Uterus (tissue), 4 donors: ENCODE data around the gene THSD7B. TPM values are rescaled to one million over a fixed set of nuclear protein-coding genes. Genes with fewer than 3 reads are reported as not detected.

Experiments
- DNase-seq, 2 donors: peaks; one replicate each; pipeline ENCODE4 v3.0.0-alpha.2; 2019 to 2020
- H3K27ac ChIP-seq, 2 donors: fragments of 200-600 bp; sonication (generic); 1 replicate in 1 of 2; 2 replicates in 1 of 2; pipeline ENCODE4 v1.5.1; 2016 to 2018
- H3K27me3 ChIP-seq, 2 donors: fragments of 200-600 bp; sonication (generic); one replicate each; pipeline ENCODE4 v1.5.1; 2018 to 2019; ENCODE audit warnings: control low read depth in 1 of 2
- H3K36me3 ChIP-seq, 2 donors: fragments of 200-600 bp; sonication (generic); one replicate each; pipeline ENCODE4 v1.5.1; 2019; ENCODE audit warnings: control low read depth in 1 of 2
- H3K4me1 ChIP-seq, 2 donors: fragments of 200-600 bp; sonication (generic); one replicate each; pipeline ENCODE4 v1.5.1; 2018 to 2019; ENCODE audit warnings: control low read depth in 1 of 2
- H3K4me3 ChIP-seq, 2 donors: fragments of 200-600 bp; sonication (generic); 1 replicate in 1 of 2; 2 replicates in 1 of 2; pipeline ENCODE4 v1.5.1; 2018 to 2019; ENCODE audit warnings: mild to moderate bottlenecking in 1 of 2
- H3K9me3 ChIP-seq, 2 donors: fragments of 200-600 bp; sonication (generic); one replicate each; pipeline ENCODE4 v1.5.1; 2019; ENCODE audit warnings: control low read depth in 1 of 2
- CTCF ChIP-seq, 4 experiments: fragments of 200-600 bp in 2 of 4; fragments of 450-650 bp in 2 of 4; sonication (generic) in 2 of 4; IDR thresholded peaks; one replicate each; pipeline ENCODE4 v1.5.1; 2016 to 2019; ENCODE audit warnings: antibody characterized with exemption in 4 of 4, mild to moderate bottlenecking in 2 of 4, moderate library complexity in 1 of 4
- POLR2A ChIP-seq, 2 donors: fragments of 450-650 bp; IDR thresholded peaks; one replicate each; pipeline ENCODE4 v1.6.1; 2016; ENCODE audit warnings: antibody characterized with exemption in 2 of 2, mild to moderate bottlenecking in 1 of 2, moderate library complexity in 1 of 2
- intact Hi-C: fragments of 100-400 bp; cut with DNase I; formaldehyde crosslinking; loops from one replicate; pipeline ENCODE4 v1.15.1; 2023; ENCODE audit warnings: low total_unique reads
- total RNA-seq, 4 donors: library from RNA; depleted of rRNA in 3 of 4; stranded (reverse); fragments of >200 nt in 3 of 4; gene quantifications; one replicate each; pipeline versions ENCODE4 v1.1.0 to v1.2.4, GENCODE V29; 2014 to 2023
- donor health status: DM: yes; HTN: yes; CAD: no.

Gene THSD7B
- total RNA-seq, 4 donors from 2014 or later, result 0.26 to 9.6 (median 0.67) TPM; not detected in 1

GRCh38 chr2:136858656-136859055 lies 93.3 kb downstream of the THSD7B start:
- Histone ChIP-seq H3K9me3 (no peaks in the 10 kb centered on the region), H3K4me1 (no peaks in the 10 kb centered on the region), H3K36me3 (no peaks in the 10 kb centered on the region), H3K27me3 (no peaks in the 10 kb centered on the region), H3K27ac (no peak overlapping the region), H3K4me3 (no peak overlapping the region)
- DNase-seq, result no peak
- TF ChIP-seq CTCF (IDR thresholded peaks at IDR 0.05) (no peak), POLR2A (IDR thresholded peaks at IDR 0.05) (no peak)
- intact Hi-C loops, result no loop called here

- no peak for DNase-seq
- Histone ChIP-seq H3K27ac (no peak overlapping the region), H3K4me3 (no peak overlapping the region), H3K9me3 (no peaks in the 10 kb centered on the region), H3K27me3 (no peaks in the 10 kb centered on the region), H3K36me3 (no peaks in the 10 kb centered on the region), H3K4me1 (no peaks in the 10 kb centered on the region)
- intact Hi-C loops, result no loop called here
- TF ChIP-seq POLR2A (IDR thresholded peaks at IDR 0.05) (no peak), CTCF (IDR thresholded peaks at IDR 0.05) (no peak)
These were observed 95.2 kb downstream of the THSD7B start for GRCh38 chr2:136860443-136860958.

- H3K36me3 ChIP-seq, result no peaks in the 10 kb centered on the region
- H3K9me3 ChIP-seq, result no peaks in the 10 kb centered on the region
- H3K4me3 ChIP-seq, result no peak overlapping the region
- H3K27ac ChIP-seq, result no peak overlapping the region
- intact Hi-C loops, result no loop called here
- no peak for DNase-seq
- TF ChIP-seq POLR2A (IDR thresholded peaks at IDR 0.05) (no peak), CTCF (IDR thresholded peaks at IDR 0.05) (no peak)
- H3K4me1 ChIP-seq, result no peaks in the 10 kb centered on the region
- no peaks in the 10 kb centered on the region for H3K27me3 ChIP-seq
These were observed 98.1 kb downstream of the THSD7B start for GRCh38 chr2:136863468-136863867.

GRCh38 chr2:136863874-136864273 lies 98.5 kb downstream of the THSD7B start:
- Histone ChIP-seq H3K4me1 (no peaks in the 10 kb centered on the region), H3K4me3 (no peak overlapping the region), H3K9me3 (no peaks in the 10 kb centered on the region), H3K36me3 (no peaks in the 10 kb centered on the region), H3K27ac (no peak overlapping the region), H3K27me3 (no peaks in the 10 kb centered on the region)
- DNase-seq, result no peak
- TF ChIP-seq CTCF (IDR thresholded peaks at IDR 0.05) (no peak), POLR2A (IDR thresholded peaks at IDR 0.05) (no peak)
- intact Hi-C loops, result no loop called here

GRCh38 chr2:136871424-136871823 lies 106.1 kb downstream of the THSD7B start:
- Histone ChIP-seq H3K4me3 (no peak overlapping the region), H3K36me3 (no peaks in the 10 kb centered on the region), H3K27ac (no peak overlapping the region), H3K4me1 (no peaks in the 10 kb centered on the region), H3K27me3 (no peaks in the 10 kb centered on the region), H3K9me3 (no peaks in the 10 kb centered on the region)
- intact Hi-C loops, result no loop called here
- no peak for TF ChIP-seq CTCF (IDR thresholded peaks at IDR 0.05)
- TF ChIP-seq POLR2A (IDR thresholded peaks at IDR 0.05), result no peak
- no peak for DNase-seq
